Measurements from ENCODE around the gene HLA-DQB2.
A peak's percentile ranks its signal among the peaks of the same experiment; 100 is the strongest.
"Not testable (repeated sequence)": the region's sequence is repeated elsewhere in the genome, so short reads cannot be mapped to it uniquely, and the experiment has no call there.

The HLA-DQB2 gene

DNA sequence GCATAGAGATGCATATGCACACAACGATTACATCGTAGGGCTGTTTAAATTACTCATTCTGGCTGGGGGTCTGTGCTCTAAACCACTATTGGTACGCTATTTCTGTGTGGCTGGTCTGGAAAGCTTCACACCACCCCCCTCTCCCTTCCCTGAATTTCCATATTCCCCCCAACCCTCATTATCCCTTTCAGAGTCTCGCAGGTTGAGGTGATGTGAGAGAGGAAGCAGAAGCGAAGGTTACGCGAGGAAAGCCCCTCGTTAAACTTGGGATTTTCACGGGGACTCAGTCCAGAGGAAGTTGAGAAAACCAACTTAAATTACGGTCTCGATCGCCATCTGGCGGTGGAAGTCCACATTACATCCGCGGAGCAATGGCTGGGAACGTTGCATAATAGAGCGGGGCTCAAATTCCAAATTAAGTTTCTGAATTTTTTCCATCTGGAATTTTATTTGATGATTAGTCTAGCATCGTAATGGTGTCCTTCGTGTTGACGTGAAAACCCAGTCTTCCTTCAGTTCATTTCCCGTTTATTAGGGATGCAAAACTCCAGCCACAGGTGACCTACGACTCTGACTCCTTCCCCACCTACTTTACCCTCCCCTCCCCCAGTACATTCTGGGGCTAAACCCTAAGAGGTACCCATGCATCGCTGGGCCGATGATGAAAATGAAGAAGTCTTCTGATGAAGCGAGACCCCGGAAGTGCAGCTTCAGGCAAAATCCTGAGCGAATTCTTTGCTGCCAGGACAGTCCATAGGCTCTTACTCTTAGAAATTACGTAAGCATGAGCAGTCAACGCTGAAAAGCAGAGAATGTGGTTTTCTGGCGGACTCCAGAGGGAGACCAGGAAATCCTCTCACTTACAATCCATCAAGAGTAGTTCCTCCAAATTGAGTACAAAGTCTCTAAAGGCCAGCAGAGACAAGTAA lies 33.8 kb upstream of the HLA-DQB2 start:
- peak; percentile 70 to 71 for DNase-seq (ENCODE audit: low read depth in 2 of 2)
- TF ChIP-seq, protein P1, sequence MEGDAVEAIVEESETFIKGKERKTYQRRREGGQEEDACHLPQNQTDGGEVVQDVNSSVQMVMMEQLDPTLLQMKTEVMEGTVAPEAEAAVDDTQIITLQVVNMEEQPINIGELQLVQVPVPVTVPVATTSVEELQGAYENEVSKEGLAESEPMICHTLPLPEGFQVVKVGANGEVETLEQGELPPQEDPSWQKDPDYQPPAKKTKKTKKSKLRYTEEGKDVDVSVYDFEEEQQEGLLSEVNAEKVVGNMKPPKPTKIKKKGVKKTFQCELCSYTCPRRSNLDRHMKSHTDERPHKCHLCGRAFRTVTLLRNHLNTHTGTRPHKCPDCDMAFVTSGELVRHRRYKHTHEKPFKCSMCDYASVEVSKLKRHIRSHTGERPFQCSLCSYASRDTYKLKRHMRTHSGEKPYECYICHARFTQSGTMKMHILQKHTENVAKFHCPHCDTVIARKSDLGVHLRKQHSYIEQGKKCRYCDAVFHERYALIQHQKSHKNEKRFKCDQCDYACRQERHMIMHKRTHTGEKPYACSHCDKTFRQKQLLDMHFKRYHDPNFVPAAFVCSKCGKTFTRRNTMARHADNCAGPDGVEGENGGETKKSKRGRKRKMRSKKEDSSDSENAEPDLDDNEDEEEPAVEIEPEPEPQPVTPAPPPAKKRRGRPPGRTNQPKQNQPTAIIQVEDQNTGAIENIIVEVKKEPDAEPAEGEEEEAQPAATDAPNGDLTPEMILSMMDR (IDR thresholded peaks at IDR 0.05; ENCODE audit: low read depth, low read length), result peak; percentile 74
- peak overlapping the region in 1 of 2 donors; percentile 27 for H3K4me3 ChIP-seq (replicated peaks in 1 of 2; ENCODE audit: low read depth in 2 of 2, low read length in 2 of 2)

DNA sequence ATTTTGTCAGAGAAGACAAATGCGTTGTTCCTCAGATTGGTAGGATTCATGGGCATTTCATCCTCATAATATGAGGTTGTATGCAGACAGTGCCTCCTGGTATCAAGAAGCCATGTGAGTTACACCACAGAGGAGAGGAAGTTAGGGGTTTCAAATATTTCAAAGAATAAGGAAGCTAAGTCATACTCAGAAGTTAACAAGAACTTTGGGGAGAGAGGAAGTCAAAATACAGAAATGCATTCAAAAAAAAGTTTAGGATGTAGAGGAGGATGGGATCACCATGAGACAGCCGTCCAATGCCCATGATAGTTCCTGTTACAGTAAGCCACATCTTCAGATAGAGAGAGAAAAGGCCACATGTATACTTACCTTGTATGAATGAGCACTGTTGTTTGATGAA lies 31.2 kb upstream of the HLA-DQB2 start:
- H3K4me3 ChIP-seq (replicated peaks in 1 of 2; ENCODE audit: low read depth in 2 of 2, low read length in 2 of 2), result no peak overlapping the region
- TF ChIP-seq, protein P1 (IDR thresholded peaks at IDR 0.05; ENCODE audit: low read depth, low read length), result no peak
- no peak for DNase-seq (ENCODE audit: low read depth in 2 of 2)

DNA sequence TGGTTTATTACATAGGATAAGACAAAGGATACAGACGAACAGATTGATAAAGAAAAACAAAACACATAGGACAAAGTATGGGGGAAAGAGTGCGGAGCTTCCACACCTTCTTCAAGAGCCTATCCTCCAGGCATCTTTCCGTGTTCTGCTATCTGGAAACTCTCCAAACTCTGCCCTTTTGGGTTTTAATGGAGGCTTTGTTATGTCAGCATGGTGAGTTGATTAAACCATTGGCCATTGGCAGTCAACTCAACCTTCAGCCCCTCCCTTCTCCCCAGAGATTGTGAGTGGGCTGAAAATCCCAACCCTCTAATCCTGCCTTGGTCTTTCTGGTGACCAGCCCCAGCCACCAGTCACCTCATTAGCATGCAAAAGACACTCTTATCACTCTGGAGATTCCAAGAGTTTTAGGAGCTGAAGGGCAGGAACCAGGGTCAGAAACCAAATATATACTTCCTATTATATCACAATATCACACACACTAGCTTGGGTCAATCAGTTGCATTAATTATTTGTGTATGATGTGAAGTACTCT lies 29.6 kb upstream of the HLA-DQB2 start:
- TF ChIP-seq, protein P1 (IDR thresholded peaks at IDR 0.05; ENCODE audit: low read depth, low read length), result no peak
- no peak overlapping the region for H3K4me3 ChIP-seq (replicated peaks in 1 of 2; ENCODE audit: low read depth in 2 of 2, low read length in 2 of 2)
- no peak for DNase-seq (ENCODE audit: low read depth in 2 of 2)

DNA sequence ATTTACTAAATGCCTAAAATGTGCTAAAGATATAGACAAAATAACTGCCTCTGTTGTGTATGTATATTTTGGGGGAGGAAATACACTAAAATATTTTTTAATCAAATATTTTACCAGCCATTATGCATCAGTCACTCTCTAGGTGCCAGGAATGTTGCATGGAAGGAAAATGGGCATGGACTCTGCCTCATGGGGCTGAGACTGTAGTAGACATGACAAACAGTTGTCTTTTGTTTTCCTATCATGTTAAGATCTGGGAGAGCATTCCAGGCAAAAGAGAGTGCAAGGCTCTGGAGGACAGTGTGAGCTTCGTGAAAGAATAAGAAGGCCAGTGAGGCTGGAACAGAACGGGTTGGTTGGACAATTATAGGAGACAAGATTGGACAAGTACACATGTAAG lies 27.0 kb upstream of the HLA-DQB2 start:
- peak in 1 of 2 donors; percentile 9 for DNase-seq (ENCODE audit: low read depth in 2 of 2)
- no peak overlapping the region for H3K4me3 ChIP-seq (replicated peaks in 1 of 2; ENCODE audit: low read depth in 2 of 2, low read length in 2 of 2)
- TF ChIP-seq, protein P1 (IDR thresholded peaks at IDR 0.05; ENCODE audit: low read depth, low read length), result no peak

DNA sequence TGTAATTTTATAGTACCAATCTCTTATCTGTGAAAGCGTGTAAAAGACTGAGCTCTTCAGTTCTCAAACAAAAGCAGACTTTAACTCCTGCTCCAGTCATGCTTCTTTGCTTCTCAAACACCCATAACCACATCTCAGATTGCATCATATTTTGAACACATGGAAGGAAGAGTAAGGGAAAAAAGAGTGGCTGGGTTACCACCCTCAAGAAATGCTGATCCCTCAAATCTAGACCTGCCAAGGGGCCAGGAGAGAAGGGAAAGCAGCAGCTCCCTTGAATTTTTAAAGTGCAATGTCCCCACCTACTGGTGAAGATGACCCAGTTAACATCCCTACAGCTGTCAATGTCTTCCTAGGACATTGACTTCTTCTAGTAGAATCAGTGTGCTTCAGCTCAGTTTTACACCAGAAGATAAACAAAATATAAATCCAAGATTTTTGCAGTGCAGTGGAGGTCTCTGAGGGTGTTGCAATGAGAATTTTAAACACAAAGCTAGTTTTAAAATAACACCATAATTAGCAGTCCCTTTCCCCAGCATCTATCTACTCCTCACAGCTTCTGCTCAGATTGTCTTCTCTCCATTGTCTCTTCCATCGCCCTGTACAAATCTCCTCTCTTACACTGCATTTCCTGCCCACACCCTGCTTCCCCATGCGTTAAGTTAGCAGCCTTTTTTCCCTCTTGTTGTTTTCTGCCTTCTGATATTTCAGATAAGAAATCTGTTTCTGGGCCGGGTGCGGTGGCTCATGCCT lies 22.6 kb upstream of the HLA-DQB2 start:
- no peak overlapping the region for H3K4me3 ChIP-seq (replicated peaks in 1 of 2; ENCODE audit: low read depth in 2 of 2, low read length in 2 of 2)
- TF ChIP-seq, protein P1 (IDR thresholded peaks at IDR 0.05; ENCODE audit: low read depth, low read length), result peak; percentile 67
- DNase-seq (ENCODE audit: low read depth in 2 of 2), result peak; percentile 67 to 72

DNA sequence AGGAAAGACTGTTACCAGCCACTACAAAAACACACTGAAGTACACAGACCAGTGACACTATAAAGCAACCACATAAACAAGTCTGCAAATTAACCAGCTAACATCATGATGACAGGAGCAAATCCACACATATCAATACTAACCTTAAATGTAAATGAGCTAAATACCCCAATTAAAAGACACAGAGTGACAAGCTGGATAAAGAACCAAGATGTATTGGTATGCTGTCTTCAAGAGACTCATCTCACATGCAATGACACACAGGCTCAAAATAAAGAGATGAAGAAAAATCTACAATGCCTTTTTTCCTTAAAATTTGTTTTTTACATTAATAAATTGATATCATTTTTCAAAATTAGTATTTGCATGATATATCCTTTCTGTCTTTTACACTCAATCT lies 19.6 kb upstream of the HLA-DQB2 start:
- DNase-seq (ENCODE audit: low read depth in 2 of 2); H3K4me3 ChIP-seq (replicated peaks in 1 of 2; ENCODE audit: low read depth in 2 of 2, low read length in 2 of 2): not testable (repeated sequence)

DNA sequence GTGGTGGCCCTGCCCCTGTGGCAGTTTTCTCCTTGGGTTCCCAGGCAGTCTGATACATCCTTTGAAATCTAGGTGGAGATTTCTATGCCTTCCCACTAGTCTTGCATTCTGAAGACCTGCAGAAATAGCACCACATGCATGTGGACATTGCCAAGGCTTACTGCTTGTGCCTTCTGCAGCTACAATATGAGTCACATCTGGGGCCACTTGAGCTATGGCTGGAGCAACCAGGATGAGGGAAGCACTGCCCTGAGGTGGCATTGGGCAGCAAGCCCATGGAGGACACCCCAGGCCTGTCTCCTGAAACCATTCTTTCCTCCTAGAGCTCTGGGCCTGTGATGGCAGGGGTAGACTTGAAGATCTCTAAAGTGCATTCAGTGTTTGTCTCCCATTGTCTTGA lies 15.7 kb upstream of the HLA-DQB2 start:
- H3K4me3 ChIP-seq (replicated peaks in 1 of 2; ENCODE audit: low read depth in 2 of 2, low read length in 2 of 2), result no peak overlapping the region
- TF ChIP-seq, protein P1 (IDR thresholded peaks at IDR 0.05; ENCODE audit: low read depth, low read length), result no peak
- no peak for DNase-seq (ENCODE audit: low read depth in 2 of 2)

Measured in cardiac fibroblast (primary cell).